Activated CD8-positive, alpha-beta memory T cell treated with anti-CD3 and anti-CD28 coated beads for 4 hours (primary cell): Measurements from ENCODE around the gene FAM124A.
"Not testable (repeated sequence)": the region's sequence is repeated elsewhere in the genome, so short reads cannot be mapped to it uniquely, and the experiment has no call there.

Experiments used
- DNase-seq, 2 donors: peaks; one replicate each; pipeline ENCODE4 v3.0.0-alpha.2; 2020; ENCODE audit warnings: low read depth in 2 of 2

FAM124A gene

GRCh38 chr13:51269039-51269438 is 46.8 kb downstream of the FAM124A start:
- no peak for DNase-seq

GRCh38 chr13:51270623-51271415 is 48.6 kb downstream of the FAM124A start:
- no peak for DNase-seq

- no peak for DNase-seq
These were observed 49.4 kb downstream of the FAM124A start for GRCh38 chr13:51271528-51272085.

- no peak for DNase-seq
These were observed 52.9 kb downstream of the FAM124A start for GRCh38 chr13:51275101-51275500.

GRCh38 chr13:51276636-51277035 is 54.4 kb downstream of the FAM124A start:
- DNase-seq: no peak

- no peak for DNase-seq
These were observed 55.7 kb downstream of the FAM124A start for GRCh38 chr13:51277928-51278327.

GRCh38 chr13:51278426-51279130 is 56.4 kb downstream of the FAM124A start:
- DNase-seq: no peak

GRCh38 chr13:51280379-51280940 is 58.3 kb downstream of the FAM124A start:
- no peak for DNase-seq

- no peak for DNase-seq
These were observed 60.1 kb downstream of the FAM124A start for GRCh38 chr13:51282322-51282721.

- not testable (repeated sequence) for DNase-seq
These were observed 60.7 kb downstream of the FAM124A start for GRCh38 chr13:51282923-51283322.

GRCh38 chr13:51283371-51283770 is 61.2 kb downstream of the FAM124A start:
- DNase-seq: no peak

GRCh38 chr13:51284339-51284738 is 62.1 kb downstream of the FAM124A start:
- no peak for DNase-seq

GRCh38 chr13:51286135-51287002 is 64.2 kb downstream of the FAM124A start:
- peak; percentile 44 for DNase-seq

GRCh38 chr13:51287758-51288157 is 65.6 kb downstream of the FAM124A start:
- no peak for DNase-seq

GRCh38 chr13:51288254-51288653 is 66.1 kb downstream of the FAM124A start:
- DNase-seq: not testable (repeated sequence)

GRCh38 chr13:51291341-51291740 is 69.1 kb downstream of the FAM124A start:
- DNase-seq: no peak

GRCh38 chr13:51292000-51292565 is 69.9 kb downstream of the FAM124A start:
- DNase-seq: no peak

- DNase-seq: no peak
These were observed 75.4 kb downstream of the FAM124A start for GRCh38 chr13:51297556-51297955.

- no peak for DNase-seq
These were observed 76.6 kb downstream of the FAM124A start for GRCh38 chr13:51298812-51299211.

- DNase-seq: no peak
These were observed 80.9 kb downstream of the FAM124A start for GRCh38 chr13:51303063-51303552.

GRCh38 chr13:51303882-51304281 is 81.7 kb downstream of the FAM124A start:
- DNase-seq: no peak
